AG08395 (cell line): ENCODE data around the gene ABAT.
"Not testable (repeated sequence)": the region's sequence is repeated elsewhere in the genome, so short reads cannot be mapped to it uniquely, and the experiment has no call there.

ENCODE experiments used
- DNase-seq: peaks from one replicate; pipeline ENCODE4 v3.0.0; 2012; ENCODE audit warnings: mixed read lengths, low spot score

Gene ABAT

DNA sequence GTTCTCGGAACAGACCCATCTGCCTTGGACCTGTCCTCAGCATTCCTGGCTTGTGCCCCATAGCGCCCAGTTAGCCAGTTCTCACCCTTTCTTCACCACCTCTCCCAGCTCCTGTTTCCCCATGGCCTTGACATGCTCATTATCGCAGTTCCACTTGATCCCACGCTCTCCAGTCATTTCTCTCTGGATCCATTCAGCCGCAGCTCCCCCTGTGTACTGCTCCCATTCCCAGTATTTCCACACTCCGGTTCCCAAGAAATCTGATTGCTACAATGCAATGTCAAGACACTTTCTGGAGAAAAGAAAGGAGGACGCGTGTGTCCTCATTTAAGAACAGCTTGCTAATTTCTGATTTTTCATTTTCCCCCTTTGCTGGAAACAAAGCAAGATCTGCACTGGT is 67.7 kb downstream of the ABAT start:
- DNase-seq = no peak

DNA sequence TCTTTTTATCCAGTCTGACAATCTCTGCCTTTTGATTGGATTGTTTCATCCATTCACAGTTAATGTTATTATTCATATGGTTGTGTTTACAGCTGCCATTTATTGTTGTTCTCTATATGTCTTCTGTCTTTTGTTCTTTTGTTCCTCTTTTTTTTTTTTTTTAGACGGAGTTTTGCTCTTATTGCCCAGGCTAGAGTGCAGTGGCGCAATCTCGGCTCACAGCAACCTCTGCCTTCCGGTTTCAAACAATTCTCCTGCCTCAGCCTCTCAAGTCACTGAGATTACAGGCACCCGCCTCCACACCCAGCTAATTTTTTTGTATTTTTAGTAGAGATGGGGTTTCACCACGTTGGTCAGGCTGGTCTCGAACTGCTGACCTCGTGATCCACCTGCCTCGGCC is 74.5 kb downstream of the ABAT start:
- DNase-seq = not testable (repeated sequence)

DNA sequence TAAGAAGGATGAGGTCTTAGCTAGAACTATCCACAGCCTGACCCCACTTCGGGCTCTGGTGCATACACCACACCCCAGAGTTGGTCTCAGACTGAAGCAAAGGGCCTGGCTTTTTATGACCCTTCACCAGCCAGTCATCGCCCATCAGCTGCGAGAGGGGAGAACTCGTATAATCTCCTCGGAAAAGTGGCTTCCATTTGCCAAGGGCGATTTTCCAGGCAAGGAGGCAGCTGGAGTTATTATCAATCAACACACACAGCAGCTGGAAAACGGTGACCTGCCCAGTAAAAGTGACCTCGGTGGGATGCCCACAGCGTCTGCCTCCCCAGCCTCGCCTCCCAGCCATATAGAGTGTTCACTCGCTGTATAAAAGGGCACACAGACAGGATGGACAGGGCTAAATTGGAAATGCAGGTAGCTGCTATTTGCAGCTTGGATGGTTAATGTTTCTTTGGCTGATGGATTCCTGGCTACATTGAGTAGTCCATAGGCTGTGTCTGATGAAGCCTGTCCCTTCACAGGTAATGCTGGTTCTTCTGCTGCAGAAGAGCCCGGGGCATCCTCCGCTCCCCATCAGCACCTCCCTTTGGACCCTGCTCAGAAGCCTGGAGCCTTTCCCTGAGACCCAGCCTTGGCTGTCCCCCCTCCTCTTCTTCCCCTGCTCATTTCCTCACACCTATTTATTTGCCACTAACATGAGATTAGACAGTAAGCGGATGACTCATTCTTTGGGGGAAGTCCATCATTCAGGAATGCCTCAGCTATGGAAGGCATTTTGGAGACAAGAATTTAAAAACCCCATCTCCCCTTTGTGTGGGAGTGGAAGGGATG is 77.3 kb downstream of the ABAT start:
- DNase-seq = peak; percentile 82

DNA sequence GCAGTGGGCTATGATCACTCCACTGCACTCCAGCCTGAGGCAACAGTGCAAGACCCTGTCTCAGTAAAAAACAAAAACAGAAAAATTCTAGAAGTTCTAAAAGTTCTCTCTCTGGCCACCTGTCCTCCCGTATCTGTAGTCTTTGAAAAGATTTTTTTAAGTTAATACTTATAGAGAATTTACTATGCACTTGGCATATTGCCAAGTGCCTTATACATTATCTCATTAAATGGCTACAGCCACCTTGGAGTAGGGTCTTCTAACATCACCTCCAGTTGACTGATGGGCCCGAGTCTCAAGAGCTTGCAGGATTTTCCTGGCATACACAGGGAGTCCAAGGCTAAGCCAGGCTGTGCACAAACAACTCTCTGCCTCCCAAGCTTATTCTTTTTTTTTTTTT is 78.3 kb downstream of the ABAT start:
- no peak for DNase-seq

DNA sequence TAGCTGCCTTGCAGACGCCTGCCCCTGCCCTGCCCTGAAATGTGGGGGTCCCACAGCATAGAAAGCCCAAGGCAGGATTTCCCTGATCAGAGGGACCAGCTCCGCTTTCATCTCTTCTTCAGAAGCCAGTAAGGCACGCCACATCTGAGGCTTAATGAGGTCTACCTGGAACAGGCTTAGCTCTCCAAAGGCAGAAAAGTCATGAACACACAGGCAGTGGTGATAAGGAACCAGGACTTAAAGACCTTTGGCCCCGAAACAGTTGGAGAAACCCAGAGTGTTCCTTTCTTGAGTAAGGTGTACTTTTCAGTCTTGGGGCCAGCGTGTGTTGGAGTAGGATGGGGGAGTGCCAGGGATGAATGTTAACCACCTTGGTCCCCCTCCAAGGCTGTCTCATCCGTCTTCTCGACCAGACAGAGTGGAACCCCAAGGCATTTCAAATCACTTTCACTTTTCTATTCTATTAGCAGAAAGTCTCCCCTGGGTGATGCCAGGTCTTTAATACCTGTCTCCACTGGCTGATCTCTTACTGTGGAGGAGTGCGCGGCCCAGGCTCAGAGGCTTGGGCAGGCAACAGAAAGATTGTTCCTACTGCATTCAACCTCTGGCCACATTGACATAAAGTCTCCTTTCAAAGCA is 79.1 kb downstream of the ABAT start:
- DNase-seq = no peak

DNA sequence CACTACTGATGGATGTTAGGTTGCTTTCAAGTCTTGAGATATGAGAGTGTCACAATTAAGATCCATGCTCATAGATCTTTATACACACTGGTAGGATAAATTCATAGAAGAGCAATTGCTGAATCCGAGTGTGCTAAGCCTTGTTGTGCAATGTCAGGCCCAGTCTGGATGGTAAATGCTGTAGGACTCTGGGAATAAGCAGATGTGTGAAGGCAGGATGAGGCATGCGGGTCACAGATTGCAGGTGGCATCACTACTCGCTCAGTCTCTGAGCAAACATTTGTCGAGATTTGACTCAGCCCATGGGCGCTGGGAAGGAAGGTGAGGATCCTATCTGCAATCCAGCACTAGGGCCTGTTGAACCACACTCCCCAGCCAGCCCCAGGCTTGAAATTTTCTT is 82.3 kb downstream of the ABAT start:
- no peak for DNase-seq

DNA sequence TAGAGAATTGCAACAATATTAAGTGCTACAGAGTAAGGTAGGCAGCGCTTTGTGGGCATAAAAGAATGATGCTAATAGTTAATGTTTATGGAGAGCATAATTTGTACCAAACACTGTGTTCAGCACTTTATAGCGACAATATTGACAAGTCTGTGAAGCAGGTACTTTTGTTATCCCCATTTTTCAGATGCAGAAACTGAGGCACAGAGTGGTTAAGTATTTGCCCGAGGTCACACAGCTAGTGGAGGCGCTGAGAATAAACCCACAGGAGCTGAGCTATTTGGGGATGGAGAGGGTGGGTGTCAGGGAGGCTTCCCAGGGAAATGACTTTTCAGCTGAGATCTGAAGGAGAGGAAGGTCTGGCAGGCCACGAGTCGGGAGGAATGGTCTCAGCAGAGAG is 83.6 kb downstream of the ABAT start:
- no peak for DNase-seq

DNA sequence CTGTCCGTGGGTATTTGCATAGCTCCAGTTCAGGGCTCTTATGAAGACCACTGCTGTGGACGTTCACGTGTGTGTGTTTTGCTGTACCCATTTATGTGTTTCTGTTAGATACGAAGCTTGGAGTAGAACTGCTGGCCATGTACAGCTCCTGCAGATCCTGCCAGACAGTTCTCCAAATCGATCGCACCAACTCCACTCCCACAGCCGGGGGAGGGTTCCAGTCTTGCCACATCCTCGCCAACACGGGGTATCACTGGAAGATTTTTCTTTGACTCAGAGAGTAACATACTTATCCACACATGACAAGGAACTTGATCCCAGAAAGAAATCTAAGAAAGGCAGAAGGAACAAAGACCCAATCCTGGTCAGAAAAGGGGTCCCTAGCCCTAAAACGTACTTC is 85.6 kb downstream of the ABAT start:
- no peak for DNase-seq

DNA sequence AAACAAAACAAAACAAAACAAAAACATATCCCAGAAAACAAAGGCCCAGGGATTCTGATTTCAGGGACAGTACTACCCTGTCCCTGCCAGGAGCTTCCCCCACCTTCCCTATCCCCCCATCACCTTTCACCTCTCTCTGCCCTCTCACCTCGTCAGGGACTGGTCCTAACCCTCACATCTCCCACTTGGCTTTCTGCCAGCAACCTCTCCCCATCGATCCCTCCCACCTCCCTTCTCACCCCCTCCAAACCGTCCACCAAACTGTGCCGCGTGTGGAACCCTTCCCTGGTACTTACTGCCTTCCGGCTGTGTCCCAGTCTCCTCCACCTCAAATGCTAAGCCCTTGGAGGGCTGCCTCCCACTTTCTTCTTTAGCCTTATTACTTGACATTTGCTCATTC is 86.7 kb downstream of the ABAT start:
- no peak for DNase-seq

DNA sequence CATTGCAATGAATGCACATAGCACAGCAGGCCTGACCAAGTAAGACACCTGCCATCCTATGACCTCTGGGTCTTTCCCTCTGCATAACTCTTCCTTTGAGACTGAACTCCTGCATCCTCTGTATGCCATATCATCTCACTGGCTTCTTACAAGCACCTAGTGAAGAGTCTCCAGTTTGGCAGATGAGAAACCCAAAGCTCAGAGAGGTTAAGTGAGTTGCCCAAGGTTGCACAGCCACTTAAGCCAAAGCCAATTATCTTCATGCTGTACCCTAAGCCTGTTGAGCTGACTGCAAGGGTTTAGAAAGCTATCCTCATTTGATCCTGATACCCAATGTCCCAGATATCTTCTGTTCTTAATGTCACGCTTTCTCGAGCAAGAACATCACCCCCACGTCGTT is 87.8 kb downstream of the ABAT start:
- no peak for DNase-seq

DNA sequence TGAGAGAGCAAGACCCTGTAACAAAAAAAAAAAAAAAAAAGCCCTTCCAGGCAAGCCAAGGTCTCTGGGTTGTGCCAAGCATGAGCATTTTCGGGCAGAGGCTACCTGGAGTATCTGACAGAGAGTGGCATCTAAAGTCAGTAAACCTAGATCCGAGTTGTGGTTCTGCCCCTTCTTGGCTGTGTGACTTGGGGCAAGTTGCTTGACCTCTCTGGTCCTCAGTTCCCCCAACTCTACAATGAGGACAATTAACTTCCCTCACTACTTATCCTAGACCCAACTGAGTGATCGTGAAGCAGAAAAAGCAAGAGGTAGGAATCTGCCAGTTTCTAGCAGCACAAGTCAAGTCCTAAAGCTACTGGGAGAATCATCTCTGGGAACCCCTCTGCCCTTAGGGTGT is 88.7 kb downstream of the ABAT start:
- DNase-seq = no peak

DNA sequence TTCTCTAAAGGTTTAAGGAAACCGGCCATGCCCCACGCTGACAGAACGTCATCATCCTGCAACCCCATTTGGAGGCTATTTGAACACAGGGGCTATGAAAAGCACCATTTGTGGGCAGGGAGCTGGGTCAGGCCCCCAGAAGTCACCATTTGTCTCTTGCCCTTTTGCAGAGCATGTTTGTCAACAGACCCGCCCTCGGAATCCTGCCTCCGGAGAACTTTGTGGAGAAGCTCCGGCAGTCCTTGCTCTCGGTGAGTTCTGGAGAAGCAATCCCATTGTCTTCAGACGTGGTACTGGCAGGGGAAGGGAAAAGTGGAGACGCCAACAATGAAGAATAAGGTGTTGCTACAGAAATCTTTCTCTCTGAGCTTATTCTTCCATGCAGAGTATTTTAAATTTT is 89.5 kb downstream of the ABAT start:
- DNase-seq = no peak

DNA sequence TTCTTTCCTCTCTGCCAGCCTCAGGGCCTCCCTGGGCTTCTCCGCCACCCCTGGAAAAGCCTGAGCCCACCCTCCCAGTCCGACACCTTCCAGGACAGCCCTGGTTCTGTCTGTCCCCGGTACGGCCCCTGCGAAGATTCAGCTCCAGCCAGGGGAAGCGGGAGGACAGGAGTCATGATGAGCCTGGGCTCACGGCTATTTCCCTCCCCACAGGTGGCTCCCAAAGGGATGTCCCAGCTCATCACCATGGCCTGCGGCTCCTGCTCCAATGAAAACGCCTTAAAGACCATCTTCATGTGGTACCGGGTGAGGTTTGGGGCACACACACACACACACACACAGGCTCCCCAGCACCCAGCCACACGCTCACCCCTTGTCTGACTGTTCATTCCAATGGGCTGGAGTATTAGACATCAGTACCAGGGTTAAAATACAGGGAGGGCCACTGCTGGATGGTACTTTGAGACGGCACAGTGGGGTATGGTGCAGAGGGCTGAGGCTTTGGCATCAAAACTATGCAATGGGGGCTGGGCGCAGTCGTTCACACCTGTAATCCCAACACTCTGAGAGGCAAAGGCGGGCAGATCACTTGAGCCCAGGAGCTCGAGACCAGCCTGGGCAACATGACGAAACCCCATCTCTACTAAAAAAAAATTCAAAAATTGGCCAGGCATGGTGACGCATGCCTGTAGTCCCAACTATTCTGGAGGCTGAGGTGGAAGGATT is 90.3 kb downstream of the ABAT start:
- no peak for DNase-seq

DNA sequence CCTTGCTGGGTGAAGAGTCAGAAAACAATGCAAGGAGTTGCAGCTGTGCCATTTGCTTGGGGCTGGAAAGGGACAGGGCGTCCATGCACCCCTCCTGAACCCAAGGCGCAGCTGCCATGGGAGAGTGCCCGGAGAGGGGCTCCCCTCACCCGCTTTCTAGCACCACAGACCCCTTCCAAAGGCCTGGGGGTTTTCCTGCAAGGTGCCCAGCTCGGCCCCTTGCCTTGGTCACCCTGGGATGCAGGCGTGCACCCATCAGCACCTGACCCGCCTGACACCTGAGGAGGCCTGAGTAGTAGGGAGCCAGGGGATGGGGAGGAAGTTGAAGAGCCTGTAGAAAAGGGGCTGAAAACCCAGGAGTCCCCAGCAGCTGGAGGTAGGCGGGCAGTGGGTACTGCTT is 92.8 kb downstream of the ABAT start:
- DNase-seq = no peak

DNA sequence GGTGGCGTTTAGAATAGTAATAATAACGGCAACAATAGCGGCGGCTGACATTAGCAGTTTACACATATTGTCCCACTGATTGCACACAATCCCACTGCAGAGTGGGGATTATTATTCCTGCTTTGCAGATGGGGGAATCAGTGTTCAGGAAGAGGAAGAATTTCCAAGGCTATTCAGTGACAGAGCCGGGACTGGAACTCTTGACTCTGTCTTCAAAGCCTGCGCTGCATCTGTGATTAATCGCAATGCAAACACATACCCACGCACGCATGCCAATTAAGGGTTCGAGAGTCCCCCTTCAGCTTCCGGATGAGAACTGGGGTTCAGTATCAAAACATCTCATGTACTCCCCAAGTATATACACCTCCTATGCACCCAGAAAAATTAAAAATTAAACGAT is 93.9 kb downstream of the ABAT start:
- DNase-seq = no peak

DNA sequence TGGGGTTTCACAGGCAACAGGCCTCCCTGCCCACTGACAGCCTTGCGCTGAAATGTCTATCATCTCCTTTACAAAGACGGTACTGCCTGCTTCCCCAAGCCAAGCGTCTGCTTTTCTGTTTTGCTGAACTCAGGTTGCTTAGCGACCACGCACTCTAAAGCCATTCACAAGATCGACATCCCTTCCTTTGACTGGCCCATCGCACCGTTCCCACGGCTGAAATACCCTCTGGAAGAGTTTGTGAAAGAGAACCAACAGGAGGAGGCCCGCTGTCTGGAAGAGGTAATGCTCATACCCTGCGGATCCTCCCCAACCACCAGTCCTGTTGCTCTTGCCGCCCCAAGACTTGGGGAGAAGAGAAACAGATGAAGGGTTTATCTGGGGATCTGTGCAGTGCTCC is 94.3 kb downstream of the ABAT start:
- no peak for DNase-seq

DNA sequence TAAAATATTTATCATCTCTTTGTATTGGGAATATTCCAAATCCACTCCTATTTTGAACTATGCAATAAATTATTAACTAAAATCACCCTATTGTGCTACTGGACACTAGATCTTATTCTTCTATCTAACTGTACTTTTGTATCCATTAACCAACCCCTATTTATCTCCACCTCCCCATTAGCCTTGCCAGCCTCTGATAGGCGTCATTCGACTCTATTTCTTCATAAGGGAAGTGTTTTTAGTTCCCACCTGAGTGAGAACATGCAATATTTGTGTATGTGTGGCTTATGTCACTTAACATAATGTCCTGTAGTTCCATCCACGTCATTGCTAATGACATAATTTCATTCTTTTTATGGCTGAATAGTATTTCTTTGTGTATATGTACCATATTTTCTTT is 99.1 kb downstream of the ABAT start:
- no peak for DNase-seq

DNA sequence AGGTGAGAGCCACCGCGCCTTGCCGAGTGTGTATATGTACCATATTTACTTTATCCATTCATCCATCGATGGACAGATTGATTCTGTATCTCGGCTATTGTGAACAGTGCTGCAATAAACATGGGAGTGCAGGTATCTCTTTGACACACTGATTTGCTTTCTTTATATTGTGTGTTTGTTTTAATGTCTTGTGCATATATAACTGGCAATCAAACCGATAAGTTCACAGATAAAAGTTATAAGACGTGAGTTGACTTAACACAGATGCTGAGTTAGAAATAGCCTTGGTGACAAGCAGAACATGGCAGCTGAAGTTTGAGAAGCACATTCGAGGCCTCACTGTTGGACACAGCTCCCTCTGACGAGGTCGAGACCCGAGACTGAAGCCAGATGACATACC is 99.8 kb downstream of the ABAT start:
- DNase-seq = no peak

DNA sequence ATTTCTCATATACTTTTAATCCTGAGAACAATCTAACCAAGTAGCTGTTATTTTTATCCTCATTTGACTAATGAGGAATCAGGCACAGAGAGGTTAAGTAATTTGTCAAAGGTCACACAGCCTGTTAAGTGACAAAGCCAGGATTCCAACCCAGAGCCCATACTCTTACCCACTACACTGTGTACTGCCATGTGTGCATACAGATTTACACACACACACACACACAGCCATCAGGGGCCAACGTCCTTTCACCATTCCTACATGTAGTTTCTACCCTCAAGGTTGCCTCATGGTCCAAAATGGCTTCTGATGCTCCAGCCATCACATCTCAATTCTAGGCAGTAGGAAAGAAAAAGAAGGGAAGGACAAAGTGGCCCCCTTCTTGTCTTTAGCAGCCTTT is 100.9 kb downstream of the ABAT start:
- no peak for DNase-seq

DNA sequence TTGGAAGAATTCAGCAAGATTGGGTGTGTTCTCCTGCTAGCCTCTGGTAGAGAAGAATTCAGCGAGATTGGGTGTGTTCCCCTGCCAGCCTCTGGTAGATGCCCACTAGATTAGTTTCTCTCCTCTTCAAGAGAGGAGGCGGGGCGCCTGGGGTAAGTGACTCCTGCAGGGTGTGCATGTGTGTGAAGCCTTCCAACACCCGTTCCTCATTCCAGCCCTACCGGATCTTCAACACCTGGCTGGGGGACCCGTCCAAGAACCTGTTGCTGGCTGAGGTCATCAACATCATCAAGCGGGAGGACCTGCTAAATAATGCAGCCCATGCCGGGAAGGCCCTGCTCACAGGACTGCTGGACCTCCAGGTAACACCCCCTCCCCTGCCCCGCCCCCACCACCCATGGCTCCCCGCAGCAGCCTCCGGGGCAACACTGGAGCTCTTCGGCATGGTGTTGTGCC is 101.7 kb downstream of the ABAT start:
- no peak for DNase-seq

DNA sequence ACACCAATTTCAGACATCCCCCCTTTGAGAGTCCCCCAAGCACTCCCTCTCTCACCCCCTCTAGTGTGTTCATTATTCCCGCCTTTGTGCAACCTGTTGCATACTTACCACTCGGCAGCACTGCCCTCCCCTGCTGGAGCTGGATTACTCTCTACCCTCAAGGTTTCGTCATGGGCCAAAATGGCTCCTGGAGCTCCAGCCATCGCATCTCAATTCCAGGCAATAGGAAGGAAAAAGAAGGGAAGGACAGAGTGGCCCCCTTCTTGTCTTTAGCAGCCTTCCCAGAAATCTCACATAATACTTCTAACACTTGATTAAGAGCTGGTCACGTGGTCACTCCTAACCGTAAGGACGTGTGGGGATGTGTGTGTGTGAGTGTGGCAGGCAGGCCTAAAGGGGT is 102.8 kb downstream of the ABAT start:
- DNase-seq = no peak

DNA sequence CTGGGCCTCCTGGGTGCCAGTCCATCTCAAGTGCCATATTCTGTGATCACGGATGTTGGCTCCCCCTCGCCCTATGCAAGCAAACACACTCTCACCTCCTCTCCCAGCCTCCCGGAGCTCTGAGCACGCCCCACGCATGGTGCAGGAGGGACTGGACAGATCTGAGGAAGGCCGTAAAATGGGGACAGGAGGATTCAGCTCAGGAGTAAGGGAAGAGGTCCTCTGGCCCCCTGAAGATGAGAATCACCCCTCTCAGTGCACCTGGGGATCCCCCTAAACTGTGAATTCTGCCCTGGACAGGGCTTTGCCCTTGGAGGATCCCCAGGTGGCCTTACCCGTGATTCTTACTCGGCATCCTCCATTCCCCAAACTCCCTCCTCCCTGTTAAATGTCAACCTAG is 107.4 kb downstream of the ABAT start:
- no peak for DNase-seq

DNA sequence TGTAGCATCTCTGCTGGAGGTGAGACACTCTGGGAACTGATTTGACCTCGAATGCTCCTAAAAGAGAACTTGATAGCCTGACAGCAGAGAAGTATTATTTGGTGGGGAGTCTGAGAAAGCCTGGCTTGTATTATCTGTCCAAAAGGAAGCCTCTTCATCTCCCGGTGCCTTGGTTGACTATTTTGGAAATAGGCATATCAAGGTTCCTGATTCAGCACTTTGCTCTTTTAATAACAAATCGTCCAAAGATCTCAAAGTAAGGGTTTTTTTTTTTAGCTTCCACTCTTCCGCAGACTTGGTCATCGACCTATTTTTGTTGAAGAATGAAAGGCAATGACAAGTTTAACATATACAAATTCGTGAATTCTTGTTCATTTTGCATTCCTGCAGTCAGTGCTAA is 108.3 kb downstream of the ABAT start:
- DNase-seq = no peak
